Mucosa of gallbladder (tissue), 1 donor: ENCODE results near the gene BST1. TPM values are rescaled to one million over a fixed set of nuclear protein-coding genes. Genes with fewer than 3 reads are reported as not detected.
A peak's percentile ranks its signal among the peaks of the same experiment; 100 is the strongest.
"Not testable (repeated sequence)": the region's sequence is repeated elsewhere in the genome, so short reads cannot be mapped to it uniquely, and the experiment has no call there.

ENCODE experiments used
- DNase-seq: peaks from one replicate; pipeline ENCODE4 v3.0.0-alpha.2; 2020; ENCODE audit warnings: low spot score
- total RNA-seq: library from RNA; stranded (reverse); gene quantifications from one replicate; pipeline ENCODE4 v1.2.1, GENCODE V29; 2021
- donor health status: DM: no; HTN: no; CAD: no.

BST1 gene
- total RNA-seq, 1 donor from 2014 or later = 12.7 TPM

DNA sequence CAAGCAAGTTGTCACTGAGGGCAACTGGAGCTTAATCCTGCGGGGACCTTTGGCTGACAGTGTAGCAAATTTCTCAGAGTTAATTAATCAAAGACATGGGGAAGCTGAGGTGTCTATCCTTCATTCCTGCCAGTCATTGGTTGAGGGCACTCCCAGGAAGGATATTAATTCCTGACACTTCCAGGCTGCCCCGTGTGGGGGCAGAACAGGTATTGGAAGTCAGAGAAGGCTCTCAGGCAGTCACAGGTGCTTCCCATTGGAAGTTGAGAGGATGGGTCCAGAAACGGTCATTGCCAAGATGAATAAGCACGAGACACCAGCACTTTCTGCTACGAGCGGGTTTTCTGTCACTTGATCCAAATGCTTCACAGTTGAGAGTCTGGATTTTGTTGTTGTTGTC, 46.1 kb downstream of the BST1 start:
- no peak for DNase-seq

DNA sequence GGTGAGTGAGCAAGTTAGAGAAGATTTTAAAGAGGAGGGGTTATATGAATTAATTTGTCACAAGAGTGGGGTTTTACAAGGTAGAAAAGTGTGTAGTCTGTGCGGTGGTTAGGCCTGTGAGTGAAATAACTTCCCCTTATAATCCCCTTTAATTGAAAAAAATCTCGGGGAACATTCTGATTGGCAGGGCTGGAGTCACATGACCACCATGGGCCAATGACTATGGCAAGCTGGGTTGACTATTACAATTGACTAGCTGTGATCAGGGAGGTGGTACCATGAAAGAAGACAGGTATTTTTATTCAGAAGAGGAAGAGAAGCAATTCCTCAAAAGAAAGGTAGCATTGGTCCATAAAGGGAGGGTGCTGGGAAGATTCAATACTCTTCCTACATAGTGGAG, 48.3 kb downstream of the BST1 start:
- no peak for DNase-seq

DNA sequence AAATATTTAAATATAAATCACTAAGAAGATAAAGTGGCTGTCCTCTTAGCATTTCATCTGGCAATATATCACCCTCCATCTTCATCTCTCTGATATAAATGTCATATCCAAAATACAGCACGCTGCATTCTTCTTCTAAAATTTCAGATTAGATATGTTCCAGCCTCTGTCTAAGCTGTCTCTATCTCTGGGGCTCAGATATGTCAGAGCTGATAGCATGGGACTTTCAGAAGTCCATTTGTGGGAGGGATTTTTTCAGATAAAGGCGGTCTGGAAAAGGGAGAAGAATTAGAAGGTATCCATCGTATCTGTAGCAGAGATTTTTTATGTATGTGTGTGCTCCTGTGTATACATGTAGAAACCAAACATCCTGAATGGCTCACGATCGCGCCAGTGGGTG, 50.2 kb downstream of the BST1 start:
- DNase-seq = no peak

DNA sequence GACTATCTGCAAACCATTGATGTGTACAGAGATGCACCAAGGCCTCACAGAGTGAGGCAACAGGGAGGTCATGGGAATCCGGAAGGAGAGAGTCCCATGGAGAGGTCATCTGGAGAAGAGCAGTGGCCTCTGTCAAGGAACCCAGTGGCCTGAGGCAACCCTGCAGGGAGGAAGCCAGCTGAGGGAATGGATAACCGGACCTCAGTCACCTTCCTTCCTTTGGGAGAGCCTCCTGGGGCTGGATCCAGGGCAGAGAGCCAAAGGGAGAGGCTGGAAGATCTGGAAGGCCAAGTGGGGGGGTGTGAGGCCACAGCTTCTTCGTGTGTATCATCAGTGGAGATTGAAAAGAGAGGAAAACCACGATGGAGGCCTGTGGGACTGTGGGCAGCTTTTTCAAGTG, 50.9 kb downstream of the BST1 start:
- DNase-seq = no peak

DNA sequence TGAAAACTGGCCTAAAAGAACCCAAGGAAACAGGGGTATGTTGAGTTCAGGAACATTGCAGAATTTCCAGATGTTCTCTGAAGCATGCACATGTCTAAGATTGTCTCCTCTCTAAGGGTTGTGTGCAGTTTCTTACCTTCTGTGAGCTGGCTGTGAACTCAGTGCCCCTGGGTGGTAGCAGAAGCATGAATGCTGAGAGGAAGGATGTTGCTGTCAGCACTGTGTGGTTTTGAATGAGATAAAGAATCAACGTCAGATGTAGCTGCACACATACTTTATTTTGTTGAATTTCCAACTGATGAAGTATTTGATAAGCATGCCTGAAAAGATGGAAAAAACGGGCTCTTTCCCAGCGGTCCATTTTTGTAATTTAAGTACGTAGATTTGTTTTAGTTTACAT, 51.5 kb downstream of the BST1 start:
- no peak for DNase-seq

DNA sequence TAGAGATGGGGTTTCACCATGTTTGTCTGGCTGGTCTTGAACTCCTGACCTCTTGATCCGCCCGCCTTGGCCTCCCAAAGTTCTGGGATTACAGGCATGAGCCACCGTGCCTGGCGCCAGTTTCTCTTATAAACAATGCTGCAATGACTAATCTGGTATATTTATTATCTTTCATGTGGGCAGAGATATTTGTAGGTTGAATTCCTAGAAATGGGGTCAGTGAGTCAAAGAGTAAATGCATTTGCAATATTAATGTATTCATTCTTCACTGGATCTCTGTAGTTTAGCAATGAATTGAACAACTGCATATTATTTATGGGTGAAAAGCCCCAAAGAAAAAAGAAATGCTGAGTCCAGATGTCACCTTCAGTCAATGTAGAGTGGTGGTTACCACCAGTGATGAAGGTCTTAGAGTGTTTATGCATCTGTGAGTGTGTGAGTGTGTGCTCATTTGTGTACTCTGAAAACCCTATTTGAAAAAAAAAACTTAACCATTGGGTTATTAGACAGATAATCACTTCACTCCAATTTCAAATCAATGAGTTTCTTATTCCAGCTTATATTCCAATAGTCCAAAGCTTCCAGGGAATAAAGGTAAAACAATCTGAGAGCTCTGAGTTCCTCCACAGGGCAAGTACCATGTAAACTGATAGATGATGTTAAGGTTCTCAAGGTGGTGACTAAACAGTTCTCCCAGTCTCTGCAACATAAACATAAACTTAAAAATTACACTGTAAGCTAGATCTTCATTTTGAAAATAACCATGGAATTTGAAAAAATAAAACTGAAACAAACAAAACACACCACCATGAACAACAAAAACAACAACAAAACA, 52.7 kb downstream of the BST1 start:
- DNase-seq = no peak

DNA sequence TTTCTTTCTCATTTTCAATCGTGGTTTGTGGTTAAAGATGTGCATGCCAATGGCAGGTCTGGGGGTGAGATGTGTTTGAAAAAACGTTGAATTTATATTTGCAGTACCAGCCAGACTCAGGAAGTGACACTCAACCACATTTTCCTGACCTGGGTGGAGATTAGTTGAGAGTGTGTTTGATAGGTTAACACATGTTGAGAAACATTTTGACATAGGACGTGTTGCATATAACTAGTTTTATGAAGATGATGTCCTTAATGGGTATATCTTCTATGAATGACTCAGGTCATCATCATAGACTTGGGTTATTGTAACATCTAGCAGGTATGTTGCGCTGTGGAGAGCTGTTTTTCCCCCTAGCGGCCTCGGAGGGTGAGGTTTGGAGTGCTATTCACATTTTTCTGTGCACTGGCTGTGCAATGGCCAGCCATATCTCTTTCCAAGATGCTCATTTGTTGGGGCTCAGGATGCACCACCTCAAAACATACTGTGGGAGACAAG, 53.5 kb downstream of the BST1 start:
- DNase-seq = no peak

DNA sequence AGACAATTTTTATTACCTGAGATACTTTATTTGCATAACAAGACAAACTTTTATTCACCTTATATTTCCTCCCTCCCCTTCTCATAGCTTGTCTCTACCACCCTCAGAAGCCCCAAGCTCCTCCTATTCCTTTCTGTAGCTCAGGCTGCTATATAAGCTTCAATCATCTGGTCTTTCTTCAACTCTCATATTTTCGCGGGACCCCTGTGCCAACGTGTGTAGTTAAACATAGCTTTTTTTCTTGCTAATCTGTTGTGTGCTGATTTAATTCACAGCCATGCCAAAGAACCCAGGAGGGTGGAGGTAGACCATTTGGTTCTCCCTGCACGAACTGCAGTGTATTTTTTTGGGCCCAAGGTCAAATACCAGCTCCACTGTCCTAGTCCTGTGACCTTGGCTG, 54.2 kb downstream of the BST1 start:
- DNase-seq = no peak

DNA sequence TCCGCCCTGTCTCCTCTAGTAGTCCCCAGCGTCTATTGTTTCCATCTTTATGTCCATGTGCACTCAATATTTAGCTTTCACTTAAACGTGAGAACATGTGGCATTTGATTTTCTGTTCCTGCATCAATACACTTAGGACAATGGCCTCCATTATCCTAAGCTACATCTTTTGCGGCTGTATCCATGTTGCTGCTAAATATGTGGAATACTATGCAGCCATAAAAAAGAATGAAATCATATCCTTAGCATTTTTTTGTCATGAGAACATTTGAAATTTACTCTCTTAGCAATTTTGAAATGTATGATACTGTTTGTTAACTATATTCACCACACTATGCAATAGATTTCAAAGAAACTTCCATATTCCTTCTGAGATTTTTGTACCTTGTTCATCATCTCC, 55.4 kb downstream of the BST1 start:
- no peak for DNase-seq

DNA sequence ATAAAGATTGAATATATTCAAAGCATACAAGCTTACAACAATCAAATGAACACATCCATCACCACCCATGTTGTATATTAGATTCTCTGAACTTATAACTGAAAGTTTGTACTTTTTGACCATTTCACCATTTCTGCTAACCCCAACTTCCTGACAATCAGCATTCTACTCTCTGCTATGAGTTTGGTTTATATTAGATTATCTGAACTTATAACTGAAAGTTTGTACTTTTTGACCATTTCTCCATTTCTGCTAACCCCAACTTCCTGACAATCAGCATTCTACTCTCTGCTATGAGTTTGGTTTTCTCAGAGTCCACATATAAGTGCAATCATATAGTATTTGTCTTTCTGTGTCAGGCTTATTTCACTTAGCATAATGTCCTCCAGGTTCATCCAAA, 59.6 kb downstream of the BST1 start:
- DNase-seq = not testable (repeated sequence)

DNA sequence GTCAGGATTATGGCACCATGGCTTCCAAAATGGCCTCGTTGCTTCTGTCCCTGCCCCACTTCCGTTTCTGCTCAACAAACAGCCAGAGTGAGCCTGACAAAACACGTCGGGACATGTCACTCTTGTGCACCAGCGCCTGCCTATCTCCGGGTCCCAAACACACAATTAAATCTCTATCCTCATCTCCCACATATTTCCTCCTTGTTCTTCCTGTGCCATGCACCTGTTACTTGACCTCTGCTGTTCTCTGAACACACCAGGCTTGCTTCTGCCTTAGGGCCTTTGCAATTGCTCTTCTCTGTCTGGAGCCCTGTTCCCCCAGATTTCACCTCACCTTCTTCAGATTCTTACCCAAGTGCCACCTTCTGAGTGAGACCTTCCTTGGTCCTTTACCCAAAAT, 62.5 kb downstream of the BST1 start:
- no peak for DNase-seq

DNA sequence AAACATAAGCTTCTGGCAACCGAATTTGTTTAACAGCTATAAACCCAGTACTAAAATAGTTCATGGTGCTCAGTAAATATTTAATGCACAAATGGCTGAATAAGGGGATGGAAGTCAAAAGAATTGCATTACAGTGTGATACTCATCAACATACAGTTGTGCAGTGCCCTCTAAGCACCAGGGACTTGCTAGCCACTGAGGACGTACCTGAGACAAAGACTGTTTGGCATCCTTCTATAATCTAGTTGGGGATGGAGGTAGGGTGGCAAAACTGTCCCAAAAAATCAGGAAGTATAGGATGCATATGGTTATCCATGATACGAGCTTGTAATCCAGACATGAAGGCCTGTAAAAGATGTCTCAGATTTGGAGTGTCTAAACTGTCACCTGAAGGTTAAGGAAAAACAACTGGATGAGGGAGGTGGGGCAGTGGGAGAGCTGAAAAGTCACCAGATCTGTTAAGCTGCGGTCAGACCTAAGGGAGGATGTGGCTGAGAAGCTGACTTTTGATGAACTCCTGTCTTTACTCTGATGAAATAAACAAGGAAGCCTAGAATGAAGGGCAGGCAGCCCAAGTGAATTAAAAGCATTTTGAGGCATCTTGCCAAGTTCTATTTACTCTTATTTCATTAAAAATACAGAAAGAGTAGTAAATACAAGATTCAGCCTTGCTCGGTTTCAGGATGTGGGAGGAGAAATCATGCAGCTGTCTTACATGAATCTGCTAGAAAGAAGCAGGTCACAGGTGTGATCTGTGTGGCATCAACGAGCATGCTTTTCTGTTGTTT, 63.2 kb downstream of the BST1 start:
- DNase-seq = no peak

DNA sequence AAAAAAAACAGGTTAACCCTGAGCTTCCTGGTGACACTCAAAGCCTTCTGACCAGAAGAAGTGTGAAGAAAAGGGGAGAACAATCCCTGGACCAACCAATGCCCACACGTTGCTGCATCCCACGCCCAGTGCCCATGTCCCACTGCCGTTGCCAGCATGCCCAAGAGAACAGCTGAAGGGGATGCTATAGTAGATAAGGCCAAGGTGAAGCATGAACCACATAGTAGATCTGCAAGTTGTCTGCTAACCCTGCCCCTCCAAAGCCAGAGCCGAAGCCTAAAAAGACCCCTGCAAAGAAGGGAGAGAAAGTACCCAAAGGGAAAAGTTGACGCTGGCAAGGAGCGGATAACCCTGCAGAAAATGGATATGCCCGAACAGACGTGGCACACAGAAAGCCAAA, 64.0 kb downstream of the BST1 start:
- no peak for DNase-seq

DNA sequence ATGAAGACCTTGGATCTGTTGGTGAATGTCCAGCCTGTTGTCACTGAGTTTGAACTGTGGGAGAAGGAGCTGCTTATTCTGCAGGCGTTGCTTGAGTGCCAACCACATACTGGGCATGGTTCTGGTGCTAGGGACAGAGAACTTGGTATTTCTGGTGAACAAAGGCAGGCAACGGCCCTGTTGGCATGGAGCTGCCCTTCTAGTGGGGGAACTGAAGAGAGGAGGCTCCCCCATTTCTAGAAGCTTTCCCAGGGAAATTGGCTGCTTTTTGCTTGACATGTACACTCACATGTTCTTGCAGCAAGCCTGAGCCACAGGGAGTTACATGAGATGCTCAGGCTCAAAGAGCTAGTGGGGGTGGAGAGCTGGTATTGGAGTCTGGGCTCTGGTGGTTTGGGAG, 66.3 kb downstream of the BST1 start:
- DNase-seq = no peak

DNA sequence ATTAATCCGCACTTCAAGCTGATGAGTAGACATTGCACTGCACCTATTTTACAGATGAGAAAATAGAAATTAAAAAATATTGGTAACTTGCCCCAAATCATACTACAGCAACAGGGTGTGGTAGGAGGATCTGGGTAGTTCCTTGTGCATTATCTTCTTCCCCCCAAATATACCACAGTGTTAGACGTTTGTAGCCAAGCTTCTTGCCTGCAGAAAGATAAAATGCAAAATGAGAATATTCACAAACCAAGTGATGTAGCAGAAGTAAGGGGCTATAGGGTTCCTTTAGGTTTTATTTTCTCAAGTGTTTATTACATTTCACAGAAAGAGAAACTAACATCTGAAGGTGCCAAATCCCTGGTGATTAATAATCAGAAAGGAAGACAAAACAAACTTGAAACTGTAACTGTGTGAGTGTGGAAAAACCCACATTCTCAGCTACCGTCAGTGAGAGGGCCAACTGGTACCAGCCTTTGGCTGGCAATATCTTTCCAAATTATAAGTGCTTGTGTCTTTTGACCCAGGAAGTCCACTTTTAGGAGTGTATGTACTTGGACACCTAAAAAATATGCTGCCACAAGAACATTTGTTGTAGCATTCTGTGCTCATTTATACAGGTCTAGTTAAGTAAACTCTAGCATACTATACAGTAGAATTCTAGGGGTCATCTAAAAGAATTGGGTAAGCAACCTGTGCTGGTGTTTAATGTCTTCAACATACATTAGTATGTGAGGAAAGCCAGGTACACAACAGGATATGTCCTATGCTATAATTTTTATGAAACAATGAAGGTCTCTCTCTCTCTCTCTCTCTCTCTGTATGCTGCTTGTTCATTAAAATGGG, 68.6 kb downstream of the BST1 start:
- no peak for DNase-seq

DNA sequence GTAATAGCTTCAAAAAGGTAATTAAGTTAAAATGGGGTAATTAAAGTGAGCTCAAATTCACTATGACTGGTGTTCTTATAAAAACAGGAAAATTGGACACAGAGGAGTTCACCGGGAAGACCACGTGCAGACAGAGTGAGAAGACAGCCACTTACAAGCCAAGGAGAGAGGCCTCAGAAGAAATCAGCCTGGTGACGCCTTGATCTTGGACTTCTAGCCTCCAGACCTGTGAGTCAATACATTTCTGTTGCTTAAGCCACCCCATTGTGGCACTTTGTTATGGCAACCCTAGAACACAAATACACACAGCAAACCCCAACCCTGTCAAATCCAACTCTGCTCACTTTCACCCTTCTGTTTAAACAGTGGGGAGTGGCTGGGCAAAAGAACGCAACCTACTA, 71.2 kb downstream of the BST1 start:
- no peak for DNase-seq

DNA sequence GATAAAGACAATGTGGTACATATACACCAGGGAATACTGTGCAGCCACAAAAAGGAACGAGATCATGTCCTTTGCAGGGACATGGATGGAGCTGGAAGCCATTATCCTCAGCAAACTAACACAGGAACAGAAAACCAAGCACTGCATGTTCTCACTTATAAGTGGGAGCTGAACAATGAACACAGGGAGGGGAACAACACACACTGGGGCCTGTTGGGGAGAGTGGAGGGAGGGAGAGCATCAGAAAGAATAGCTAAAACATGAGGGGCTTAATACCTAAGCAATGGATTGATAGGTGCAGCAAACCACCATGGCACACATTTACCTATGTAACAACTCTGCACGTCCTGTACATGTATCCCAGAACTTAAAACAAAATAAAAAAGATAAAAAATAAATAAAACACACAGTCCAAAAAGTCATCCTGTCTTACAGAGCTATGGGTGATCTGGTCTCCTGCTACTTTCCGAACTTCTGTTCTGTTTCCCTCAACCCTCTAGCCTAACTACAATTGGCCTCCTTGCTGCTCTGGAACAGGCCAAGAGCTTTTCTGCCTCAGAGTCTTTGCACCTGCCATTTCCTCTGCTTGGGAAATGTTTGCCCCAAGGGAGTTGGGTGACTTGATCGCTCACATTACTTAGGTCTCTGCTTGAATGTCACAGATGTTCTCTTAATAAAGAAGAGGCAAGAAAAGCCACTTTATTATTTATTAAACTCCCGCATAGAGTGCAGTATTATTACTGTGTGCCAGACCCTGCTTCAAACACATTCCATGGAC, 74.2 kb downstream of the BST1 start:
- DNase-seq = no peak

DNA sequence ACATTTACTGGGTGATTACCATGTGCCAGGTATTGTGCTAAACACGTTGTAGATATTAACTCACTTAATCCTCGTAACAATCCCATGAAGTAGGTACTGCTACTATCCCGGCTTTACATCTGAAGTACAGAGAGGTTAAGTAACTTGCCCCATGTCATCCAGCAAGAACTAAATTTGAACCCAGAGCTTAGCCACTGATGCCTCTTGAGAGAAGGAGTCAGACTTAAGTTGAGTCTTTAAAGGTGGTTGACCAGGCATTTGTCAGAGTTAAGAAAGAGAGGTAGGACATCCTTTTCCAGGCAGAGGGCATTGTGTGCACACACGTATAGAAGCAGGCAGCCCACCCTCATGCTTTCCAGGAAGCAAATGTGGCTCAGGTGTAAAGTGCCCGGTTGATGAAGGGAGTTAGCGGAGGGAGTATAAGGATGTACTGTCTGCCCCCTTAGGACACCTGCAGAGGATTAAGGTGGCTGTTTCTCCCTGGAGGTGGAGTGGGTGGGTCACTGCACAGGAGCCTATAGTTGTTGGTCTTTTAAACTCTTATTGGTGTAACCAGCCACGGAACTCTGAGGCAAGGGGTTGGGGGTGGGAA, 74.9 kb downstream of the BST1 start:
- no peak for DNase-seq

DNA sequence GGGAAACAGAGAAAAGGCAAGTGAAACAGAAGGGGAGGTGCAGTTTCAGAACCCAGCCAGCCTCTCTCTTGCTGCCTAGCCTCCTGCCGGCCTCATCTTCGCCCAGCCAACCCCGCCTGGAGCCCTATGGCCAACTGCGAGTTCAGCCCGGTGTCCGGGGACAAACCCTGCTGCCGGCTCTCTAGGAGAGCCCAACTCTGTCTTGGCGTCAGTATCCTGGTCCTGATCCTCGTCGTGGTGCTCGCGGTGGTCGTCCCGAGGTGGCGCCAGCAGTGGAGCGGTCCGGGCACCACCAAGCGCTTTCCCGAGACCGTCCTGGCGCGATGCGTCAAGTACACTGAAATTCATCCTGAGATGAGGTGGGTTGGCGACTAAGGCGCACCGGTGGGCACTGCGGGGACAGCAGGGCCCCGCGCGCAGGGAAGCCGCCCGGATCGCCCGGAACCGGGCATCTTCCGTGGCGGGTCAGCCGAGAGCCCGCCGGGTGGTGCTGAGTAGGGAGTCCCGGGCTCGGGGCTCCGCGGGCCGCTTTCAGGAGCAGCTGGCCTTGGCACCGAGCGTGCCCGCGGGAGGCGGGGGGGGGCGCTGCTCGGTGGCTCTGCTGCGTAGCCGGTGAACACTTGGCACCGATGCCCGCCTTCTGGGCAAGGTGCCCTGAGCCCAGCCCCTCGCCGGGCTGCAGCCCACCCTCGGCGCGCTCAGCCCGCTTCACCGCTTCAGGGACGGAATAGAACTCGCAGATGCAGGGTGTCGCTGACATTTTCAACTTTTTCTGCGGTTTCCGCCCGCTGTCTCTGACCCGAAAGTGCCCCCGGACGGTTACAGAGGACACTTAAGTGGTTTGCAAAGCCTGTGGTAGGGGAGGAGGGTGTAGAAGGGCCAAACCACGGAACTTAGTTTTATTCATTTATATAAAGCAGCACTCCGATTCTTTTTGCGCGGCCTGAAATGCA, 75.7 kb downstream of the BST1 start, which contains the start of gene CD38:
Gene CD38 (plus strand): TSS at position 40 of the 953 bp plus-strand sequence. CDS start 87 bp downstream, at position 127.
- no peak for DNase-seq

DNA sequence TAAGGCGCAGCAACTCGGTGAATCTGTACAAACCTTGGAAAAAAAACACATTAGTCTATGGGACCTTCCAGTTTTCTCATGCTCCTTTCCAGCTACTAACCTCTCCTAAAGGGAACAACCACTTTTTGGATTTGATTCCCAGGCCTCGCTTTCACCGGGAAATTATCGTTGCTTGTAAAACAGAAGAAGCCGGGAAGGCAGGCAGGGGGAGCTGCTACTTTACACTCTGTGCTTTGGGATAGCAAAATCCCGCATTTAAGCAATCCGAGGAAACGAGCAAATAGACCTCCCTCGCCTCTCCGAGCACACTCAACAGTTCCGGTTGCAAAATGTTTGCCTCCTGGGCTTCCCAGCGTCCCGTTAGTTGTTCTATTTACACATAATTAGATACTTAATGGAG, 76.4 kb downstream of the BST1 start:
- peak; percentile 26 for DNase-seq
